Right lobe of liver (tissue), 6 donors: ENCODE data around the gene PRR19. TPM values are rescaled to one million over a fixed set of nuclear protein-coding genes. Genes with fewer than 3 reads are reported as not detected.

Experiments
- ATAC-seq, 4 donors: fragments of 200-7000 bp; cut with Tn5 transposase; one replicate each; pipeline ENCODE4 v1.9.1; 2020; ENCODE audit warnings: mild to moderate bottlenecking in 4 of 4, moderate library complexity in 4 of 4
- DNase-seq, 3 donors: peaks; one replicate each; pipeline ENCODE4 v3.0.0-alpha.2; 2020
- H3K27ac ChIP-seq, 3 donors: fragments of 200-600 bp; one replicate each; pipeline ENCODE4 v1.8.0; 2022
- H3K27me3 ChIP-seq, 2 donors: fragments of 200-600 bp; one replicate each; pipeline ENCODE4 v1.8.0; 2022
- H3K36me3 ChIP-seq, 4 donors: fragments of 200-600 bp; sonication (generic) in 1 of 4; one replicate each; pipeline versions ENCODE4 v1.5.1 to v1.8.0; 2017 to 2022; ENCODE audit warnings: control low read depth in 1 of 4
- H3K4me1 ChIP-seq, 4 donors: fragments of 200-600 bp; sonication (generic) in 1 of 4; one replicate each; pipeline versions ENCODE4 v1.5.1 to v1.8.0; 2017 to 2022; ENCODE audit warnings: control low read depth in 1 of 4
- H3K4me3 ChIP-seq, 3 donors: fragments of 200-600 bp; one replicate each; pipeline ENCODE4 v1.8.0; 2022
- H3K9me3 ChIP-seq, 4 donors: fragments of 200-600 bp; sonication (generic) in 1 of 4; one replicate each; pipeline versions ENCODE4 v1.5.1 to v1.8.0; 2017 to 2022; ENCODE audit warnings: control low read depth in 1 of 4
- CTCF ChIP-seq, 4 donors: fragments of 200-600 bp in 3 of 4; fragments of 450-650 bp in 1 of 4; IDR thresholded peaks; one replicate each; pipeline versions ENCODE4 v1.5.1 to v1.8.0; 2016 to 2022; ENCODE audit warnings: antibody characterized with exemption in 4 of 4, mild to moderate bottlenecking in 2 of 4
- POLR2A ChIP-seq: fragments of 450-650 bp; IDR thresholded peaks from one replicate; pipeline ENCODE4 v1.6.1; 2017; ENCODE audit warnings: antibody characterized with exemption, mild to moderate bottlenecking
- WGBS: methylation state at CpG from one replicate; pipeline ENCODE4 v1.1.6; 2018; ENCODE audit warnings: low coverage, low lambda C conversion rate; ENCODE audit not compliant: insufficient coverage; ENCODE audit errors: missing lambda C conversion rate; 5-methylcytosine and 5-hydroxymethylcytosine counted together
- intact Hi-C, 2 donors: fragments of 100-400 bp; cut with DNase I; formaldehyde crosslinking; loops; one replicate each; pipeline versions ENCODE4 v1.11.2 to v1.14.1; 2022
- total RNA-seq, 6 experiments: library from RNA; depleted of rRNA in 2 of 6; stranded (reverse); fragments of >200 nt in 2 of 6; fragmentation: NEBNext Ultra II Directional in 3 of 6; extraction: Animal tissue kit (Norgen Biotek cat#: 25700) in 3 of 6; gene quantifications; one replicate each; pipeline versions ENCODE4 v1.1.0 to v1.2.4, GENCODE V29; 2016 to 2023
- donor health status: DM: no; HTN: yes; CAD: no.
- donor health status: DM: no; HTN: no; CAD: no.
- donor health status: DM: no; HTN: no; CAD: no.
- donor health status: DM: no; HTN: yes; CAD: no.
- donor health status: DM: no; HTN: yes; CAD: no.

Gene PRR19
- total RNA-seq, 6 experiments from 2014 or later: 0.18 to 0.74 (median 0.21) TPM

GRCh38 chr19:42271861-42272534, 29.9 kb upstream of the PRR19 start:
- WGBS: 83% methylated on average over 8 of the region's 35 CpGs
- DNase-seq: peak in 2 of 3 donors; percentile 34 to 59
- ATAC-seq: no peak
- TF ChIP-seq CTCF (IDR thresholded peaks at IDR 0.05) (no peak), POLR2A (no peak)
- no peaks in the 10 kb centered on the region for H3K27me3 ChIP-seq
- intact Hi-C loops: no loop called here
- peak overlapping the region in 2 of 3 donors; percentile 89 to 98 for H3K27ac ChIP-seq
- H3K9me3 ChIP-seq: no peaks in the 10 kb centered on the region
- H3K4me3 ChIP-seq: no peak overlapping the region
- H3K36me3 ChIP-seq: peaks cover 0 to 25% (median 8%) of the 10 kb centered on the region in 4 donors
- peaks cover 0 to 16% (median 4%) of the 10 kb centered on the region in 4 donors for H3K4me1 ChIP-seq

GRCh38 chr19:42272535-42272897, 29.4 kb upstream of the PRR19 start:
- H3K36me3 ChIP-seq: peaks cover 0 to 25% (median 8%) of the 10 kb centered on the region in 4 donors
- H3K4me1 ChIP-seq: peaks cover 0 to 19% (median 5%) of the 10 kb centered on the region in 4 donors
- no CpG with 5 or more reads among the region's 9 CpGs for WGBS
- TF ChIP-seq CTCF (IDR thresholded peaks at IDR 0.05): no peak
- TF ChIP-seq POLR2A: no peak
- ATAC-seq: no peak
- no peaks in the 10 kb centered on the region for H3K27me3 ChIP-seq
- no peak for DNase-seq
- intact Hi-C loops: no loop called here
- no peaks in the 10 kb centered on the region for H3K9me3 ChIP-seq
- no peak overlapping the region for H3K27ac ChIP-seq
- H3K4me3 ChIP-seq: no peak overlapping the region

- 93% methylated on average over 3 of the region's 23 CpGs for WGBS
- Histone ChIP-seq H3K27ac (no peak overlapping the region), H3K27me3 (no peaks in the 10 kb centered on the region), H3K36me3 (peaks cover 0 to 25% (median 8%) of the 10 kb centered on the region in 4 donors), H3K9me3 (no peaks in the 10 kb centered on the region), H3K4me3 (no peak overlapping the region), H3K4me1 (peaks cover 0 to 24% (median 6%) of the 10 kb centered on the region in 4 donors)
- intact Hi-C loops: no loop called here
- TF ChIP-seq CTCF (IDR thresholded peaks at IDR 0.05) (no peak), POLR2A (no peak)
- DNase-seq (no peak), ATAC-seq (no peak)
Measured at GRCh38 chr19:42272989-42273406, 28.9 kb upstream of the PRR19 start.

GRCh38 chr19:42273407-42274064, 28.4 kb upstream of the PRR19 start:
- Histone ChIP-seq H3K27me3 (no peaks in the 10 kb centered on the region), H3K9me3 (no peaks in the 10 kb centered on the region), H3K27ac (no peak overlapping the region), H3K4me3 (no peak overlapping the region), H3K4me1 (peaks cover 0 to 28% (median 8%) of the 10 kb centered on the region in 4 donors), H3K36me3 (peaks cover 0 to 25% (median 8%) of the 10 kb centered on the region in 4 donors)
- TF ChIP-seq POLR2A: no peak
- no peak for TF ChIP-seq CTCF (IDR thresholded peaks at IDR 0.05)
- no peak for ATAC-seq
- intact Hi-C loops: no loop called here
- DNase-seq: no peak
- WGBS: 94% methylated on average over 16 of the region's 43 CpGs
